Activated CD4-positive, CD25-positive, alpha-beta regulatory T cell treated with anti-CD3 and anti-CD28 coated beads, Interleukin-2, amount 50 U/mL, for 72 hours (primary cell): Measurements from ENCODE around the gene AHNAK2.
A peak's percentile ranks its signal among the peaks of the same experiment; 100 is the strongest.
"Not testable (repeated sequence)": the region's sequence is repeated elsewhere in the genome, so short reads cannot be mapped to it uniquely, and the experiment has no call there.

Experiments used
- DNase-seq: peaks from one replicate; pipeline ENCODE4 v3.0.0; 2021

AHNAK2 gene

GRCh38 chr14:104971447-104972240 is 6.5 kb downstream of the AHNAK2 start:
- DNase-seq, result peak; percentile 27

- peak; percentile 26 for DNase-seq
Measured at GRCh38 chr14:104970231-104971068, 7.7 kb downstream of the AHNAK2 start.

GRCh38 chr14:104969741-104970230 is 8.4 kb downstream of the AHNAK2 start:
- DNase-seq, result peak; percentile 21

- DNase-seq, result peak; percentile 24
Measured at GRCh38 chr14:104968541-104969401, 9.4 kb downstream of the AHNAK2 start.

- no peak for DNase-seq
Measured at GRCh38 chr14:104968153-104968527, 10.0 kb downstream of the AHNAK2 start.

GRCh38 chr14:104967386-104968152 is 10.6 kb downstream of the AHNAK2 start:
- no peak for DNase-seq

- no peak for DNase-seq
Measured at GRCh38 chr14:104966981-104967385, 11.2 kb downstream of the AHNAK2 start.

- DNase-seq, result no peak
Measured at GRCh38 chr14:104966261-104966865, 11.8 kb downstream of the AHNAK2 start.

- DNase-seq, result no peak
Measured at GRCh38 chr14:104965561-104966231, 12.5 kb downstream of the AHNAK2 start.

- DNase-seq, result no peak
Measured at GRCh38 chr14:104964546-104964945, 13.6 kb downstream of the AHNAK2 start.

GRCh38 chr14:104957146-104958113 is 20.7 kb downstream of the AHNAK2 start:
- DNase-seq, result no peak

- no peak for DNase-seq
Measured at GRCh38 chr14:104956290-104956890, 21.8 kb downstream of the AHNAK2 start.

GRCh38 chr14:104955396-104955770 is 22.8 kb downstream of the AHNAK2 start:
- DNase-seq, result no peak

- no peak for DNase-seq
Measured at GRCh38 chr14:104954746-104955395, 23.3 kb downstream of the AHNAK2 start.

GRCh38 chr14:104953896-104954656 is 24.1 kb downstream of the AHNAK2 start:
- no peak for DNase-seq

- DNase-seq, result no peak
Measured at GRCh38 chr14:104953097-104953496, 25.1 kb downstream of the AHNAK2 start.

- not testable (repeated sequence) for DNase-seq
Measured at GRCh38 chr14:104951863-104952657, 26.1 kb downstream of the AHNAK2 start.
